A673 (cell line): ENCODE data around the gene NMT1. TPM values are rescaled to one million over a fixed set of nuclear protein-coding genes. Genes with fewer than 3 reads are reported as not detected.

ENCODE experiments used
- BruUV-seq: library from RNA; stranded (reverse); fragments of 400-500 nt; replicated peaks from 2 replicates; lab custom pipeline; 2021; lab: Mats Ljungman, UMichigan
- CTCF ChIA-PET: fragments of 300-600 bp; sonication (Branson Sonifier 250); formaldehyde crosslinking; loops from one replicate; lab custom pipeline; 2022; ENCODE audit warnings: antibody characterized with exemption; lab: Charles Lee
- POLR2A ChIA-PET: fragments of 300-600 bp; sonication (Branson Sonifier 250); formaldehyde crosslinking; loops from one replicate; lab custom pipeline; 2022; ENCODE audit warnings: antibody characterized with exemption; ENCODE audit not compliant: low non-redundant PET; lab: Charles Lee
- DNase-seq: peaks from one replicate; pipeline ENCODE4 v3.0.0-alpha.2; 2015; ENCODE audit warnings: low spot score
- H3K27ac ChIP-seq: fragments of 200-600 bp; sonication (generic); 2 replicates; pipeline ENCODE4 v1.5.1; 2016; ENCODE audit warnings: mixed run types, low read depth, mild to moderate bottlenecking, mixed read lengths, antibody characterized with exemption, low read length; ENCODE audit not compliant: poor library complexity, severe bottlenecking
- H3K27me3 ChIP-seq: fragments of 200-600 bp; sonication (generic); replicated peaks from 2 replicates; pipeline ENCODE4 v1.6.1; 2017; ENCODE audit warnings: mixed run types, low read depth, mild to moderate bottlenecking, mixed read lengths, antibody characterized with exemption, low read length; ENCODE audit not compliant: insufficient read depth, poor library complexity
- H3K36me3 ChIP-seq: fragments of 200-600 bp; sonication (generic); 2 replicates; pipeline ENCODE4 v1.6.1; 2016; ENCODE audit warnings: mixed run types, mild to moderate bottlenecking, mixed read lengths, antibody characterized with exemption, low read length; ENCODE audit not compliant: insufficient read depth, poor library complexity, severe bottlenecking
- H3K4me1 ChIP-seq: fragments of 200-600 bp; sonication (generic); 2 replicates; pipeline ENCODE4 v1.6.1; 2017; ENCODE audit warnings: mixed run types, mild to moderate bottlenecking, mixed read lengths, antibody characterized with exemption, low read length; ENCODE audit not compliant: insufficient read depth, poor library complexity, severe bottlenecking
- H3K4me3 ChIP-seq: fragments of 200-600 bp; sonication (generic); 2 replicates; pipeline ENCODE4 v1.5.1; 2016; ENCODE audit warnings: low read depth, mixed run types, mild to moderate bottlenecking, mixed read lengths, low read length; ENCODE audit not compliant: poor library complexity, severe bottlenecking
- H3K9me3 ChIP-seq: fragments of 200-600 bp; sonication (generic); 2 replicates; pipeline ENCODE4 v1.6.1; 2016; ENCODE audit warnings: mixed run types, low read depth, mild to moderate bottlenecking, mixed read lengths, antibody characterized with exemption, low read length; ENCODE audit not compliant: poor library complexity, severe bottlenecking
- EZH2 ChIP-seq: fragments of 200-600 bp; sonication (generic); IDR thresholded peaks from 2 replicates; pipeline ENCODE4 v1.6.1; 2017; ENCODE audit warnings: borderline replicate concordance, low read depth, mild to moderate bottlenecking, mixed read lengths, antibody characterized with exemption, low read length; ENCODE audit not compliant: poor library complexity, severe bottlenecking
- intact Hi-C: fragments of 100-400 bp; cut with micrococcal nuclease; formaldehyde crosslinking; loops from one replicate; pipeline ENCODE4 v1.10.0; 2022; ENCODE audit not compliant: unreplicated experiment
- total RNA-seq: library from RNA; stranded (reverse); gene quantifications from 2 replicates; pipeline ENCODE4 v1.2.3, GENCODE V29; 2021
- TF ChIP-seq, protein P1 (sequence below): fragments of 300-800, 200-600 bp; sonication (generic); conservative IDR thresholded peaks from 2 replicates; pipeline ENCODE4 v1.5.1; 2017; ENCODE audit warnings: low read depth, mild to moderate bottlenecking, antibody characterized with exemption, low read length, moderate library complexity, mixed read lengths

The NMT1 gene
- total RNA-seq, 1 experiment from 2014 or later = 108 TPM

DNA sequence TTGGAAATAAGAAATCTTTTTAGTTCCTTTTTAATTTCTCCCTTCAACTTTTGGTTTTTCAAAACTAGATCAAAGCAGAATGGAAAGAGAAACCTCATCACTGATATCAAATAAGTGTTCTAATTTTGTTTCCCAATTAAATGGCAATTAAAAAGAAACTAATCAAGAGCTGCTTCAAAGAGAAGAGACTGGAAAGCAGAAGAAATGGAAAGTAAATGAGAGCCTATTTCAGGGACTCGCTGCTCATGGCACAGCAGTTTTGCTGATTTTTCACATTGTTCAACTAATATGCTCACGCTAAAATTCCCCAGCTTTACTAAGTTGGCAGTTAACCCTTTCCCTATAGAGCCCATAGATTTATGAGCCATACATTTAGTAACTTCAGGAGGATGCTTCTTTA, 6.5 kb downstream of the NMT1 start:
- peaks cover 1% of the 10 kb centered on the region for H3K4me1 ChIP-seq
- TF ChIP-seq, protein P1, sequence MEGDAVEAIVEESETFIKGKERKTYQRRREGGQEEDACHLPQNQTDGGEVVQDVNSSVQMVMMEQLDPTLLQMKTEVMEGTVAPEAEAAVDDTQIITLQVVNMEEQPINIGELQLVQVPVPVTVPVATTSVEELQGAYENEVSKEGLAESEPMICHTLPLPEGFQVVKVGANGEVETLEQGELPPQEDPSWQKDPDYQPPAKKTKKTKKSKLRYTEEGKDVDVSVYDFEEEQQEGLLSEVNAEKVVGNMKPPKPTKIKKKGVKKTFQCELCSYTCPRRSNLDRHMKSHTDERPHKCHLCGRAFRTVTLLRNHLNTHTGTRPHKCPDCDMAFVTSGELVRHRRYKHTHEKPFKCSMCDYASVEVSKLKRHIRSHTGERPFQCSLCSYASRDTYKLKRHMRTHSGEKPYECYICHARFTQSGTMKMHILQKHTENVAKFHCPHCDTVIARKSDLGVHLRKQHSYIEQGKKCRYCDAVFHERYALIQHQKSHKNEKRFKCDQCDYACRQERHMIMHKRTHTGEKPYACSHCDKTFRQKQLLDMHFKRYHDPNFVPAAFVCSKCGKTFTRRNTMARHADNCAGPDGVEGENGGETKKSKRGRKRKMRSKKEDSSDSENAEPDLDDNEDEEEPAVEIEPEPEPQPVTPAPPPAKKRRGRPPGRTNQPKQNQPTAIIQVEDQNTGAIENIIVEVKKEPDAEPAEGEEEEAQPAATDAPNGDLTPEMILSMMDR = no peak
- TF ChIP-seq EZH2 = no peak
- ChIA-PET POLR2A (interaction anchor here (0.6 kb wide), 1 partner anchor 379 kb away, joined by 3 read pairs; no protein-coding TSS in a partner anchor), CTCF (no interaction called here)
- DNase-seq = no peak
- intact Hi-C loops = no loop called here
- H3K4me3 ChIP-seq = no peak overlapping the region
- peaks cover 7% of the 10 kb centered on the region for H3K36me3 ChIP-seq
- H3K27me3 ChIP-seq = no peaks in the 10 kb centered on the region
- H3K9me3 ChIP-seq = no peaks in the 10 kb centered on the region
- H3K27ac ChIP-seq = no peak overlapping the region
- no TSS peak for BruUV-seq

DNA sequence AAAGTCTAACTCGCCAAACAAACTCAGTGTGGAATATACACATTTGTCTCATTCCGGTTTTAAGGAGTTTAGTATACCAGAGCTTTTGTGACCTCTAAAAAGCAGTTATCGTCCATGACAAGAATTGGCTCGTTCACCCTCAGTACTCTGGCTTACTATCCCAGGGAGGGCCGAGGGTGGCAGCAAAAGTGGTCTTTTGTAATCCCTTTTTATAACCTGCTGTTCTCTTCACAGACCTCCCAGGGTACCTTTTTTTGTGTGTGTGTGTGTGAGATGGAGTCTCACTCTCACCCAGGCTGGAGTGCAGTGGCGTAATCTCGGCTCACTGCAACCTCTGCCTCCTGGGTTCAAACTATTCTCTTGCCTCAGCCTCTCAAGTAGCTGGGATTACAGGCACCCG, 8.9 kb downstream of the NMT1 start:
- H3K9me3 ChIP-seq = no peaks in the 10 kb centered on the region
- TF ChIP-seq, protein P1 = no peak
- TF ChIP-seq EZH2 = no peak
- no TSS peak for BruUV-seq
- H3K4me1 ChIP-seq = peaks cover 9% of the 10 kb centered on the region
- CTCF ChIA-PET = no interaction called here
- intact Hi-C loops = no loop called here
- H3K4me3 ChIP-seq = no peak overlapping the region
- H3K27ac ChIP-seq = no peak overlapping the region
- DNase-seq = no peak
- H3K36me3 ChIP-seq = peaks cover 7% of the 10 kb centered on the region
- POLR2A ChIA-PET = interaction anchor here (0.6 kb wide), 1 partner anchor 455 kb away, joined by 3 read pairs; no protein-coding TSS in a partner anchor
- no peaks in the 10 kb centered on the region for H3K27me3 ChIP-seq

GRCh38 chr17:45070809-45071208, 9.7 kb downstream of the NMT1 start:
- CTCF ChIA-PET = interaction anchor here (0.6 kb wide), 1 partner anchor 28 kb away, joined by 3 read pairs; no protein-coding TSS in a partner anchor
- TF ChIP-seq EZH2 = no peak
- TF ChIP-seq, protein P1 = no peak
- intact Hi-C loops = no loop called here
- POLR2A ChIA-PET = no interaction called here
- Histone ChIP-seq H3K27me3 (no peaks in the 10 kb centered on the region), H3K27ac (no peak overlapping the region), H3K4me3 (no peak overlapping the region), H3K9me3 (no peaks in the 10 kb centered on the region), H3K4me1 (peaks cover 9% of the 10 kb centered on the region), H3K36me3 (peaks cover 7% of the 10 kb centered on the region)
- no peak for DNase-seq
- BruUV-seq = no TSS peak
